Measurements from ENCODE around the gene SPRYD7. TPM values are rescaled to one million over a fixed set of nuclear protein-coding genes. Genes with fewer than 3 reads are reported as not detected.
A peak's percentile ranks its signal among the peaks of the same experiment; 100 is the strongest.

Gene SPRYD7
- total and polyA plus RNA-seq, 2 of the 8 experiments (the other 6 are each of a cell fraction or from before 2014, with no cell fraction given) = 1.1 to 3.1 TPM

DNA sequence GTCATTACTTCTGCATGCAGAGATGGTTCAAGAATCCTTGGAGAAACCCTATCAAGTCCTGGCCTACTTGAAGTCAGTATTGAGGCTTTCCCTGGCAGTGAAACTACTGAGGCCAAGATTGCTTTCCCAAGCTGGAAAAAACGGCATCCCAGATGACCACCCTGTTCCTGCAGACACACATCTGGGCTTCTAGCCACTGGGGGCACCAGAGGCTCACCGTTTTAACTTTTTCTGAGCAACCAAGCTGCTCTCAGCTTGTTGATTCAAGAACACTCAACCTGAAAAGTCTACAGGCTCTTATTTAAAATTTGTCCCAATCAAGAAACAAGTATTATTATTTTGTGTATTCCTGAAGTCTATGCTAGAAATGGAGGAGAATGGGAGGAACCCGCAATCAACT, 66.6 kb downstream of the SPRYD7 start:
- H4K91ac ChIP-seq (replicated peaks; ENCODE audit: insufficient read length, low read length) = no peak overlapping the region
- ChIA-PET POLR2A (ENCODE audit: partially characterized antibody) (interaction anchor here (0.7 kb wide), 1 partner anchor 74 kb away, joined by 3 read pairs; no protein-coding TSS in a partner anchor), CTCF (ENCODE audit: partially characterized antibody) (interaction anchor here (0.7 to 2.3 kb wide), 23 partner anchors 10 to 1200 kb away, joined by 3 to 16 read pairs (median 3); no protein-coding TSS in a partner anchor)
- H3K23ac ChIP-seq (ENCODE audit: insufficient read length) = no peak overlapping the region
- H3K36me3 ChIP-seq (ENCODE audit: control insufficient read depth in 2 of 4, insufficient read depth in 4 of 4, low read length in 3 of 4) = no peaks in the 10 kb centered on the region
- H3K18ac ChIP-seq (ENCODE audit: extremely low read depth, low read length) = no peak overlapping the region
- H3K4me2 ChIP-seq (ENCODE audit: insufficient read depth in 1 of 2, low read depth in 2 of 2, low read length in 2 of 2) = no peak overlapping the region
- peak; percentile 23 to 55 for DNase-seq (ENCODE audit: low read depth in 1 of 2, low spot score in 2 of 2)
- no peak overlapping the region for H2BK5ac ChIP-seq (ENCODE audit: low read depth, low read length)
- no peak overlapping the region for H3K9ac ChIP-seq (replicated peaks in 1 of 4; ENCODE audit: extremely low read depth in 1 of 4, low read depth in 3 of 4, low read length in 3 of 4)
- no peak overlapping the region for H3K56ac ChIP-seq (replicated peaks; ENCODE audit: insufficient read length, low read depth, low read length)
- H4K8ac ChIP-seq (ENCODE audit: extremely low read depth, insufficient read depth, low read length) = no peak overlapping the region
- H3K79me1 ChIP-seq (ENCODE audit: low read depth, low read length) = no peaks in the 10 kb centered on the region
- no peak overlapping the region for H3K14ac ChIP-seq (ENCODE audit: insufficient read length)
- no peak overlapping the region for H3K27ac ChIP-seq (ENCODE audit: low read depth, low read length)
- no peak for TF ChIP-seq CHD1 (IDR thresholded peaks at IDR 0.05; ENCODE audit: low read depth, low read length)
- TF ChIP-seq, protein P1, sequence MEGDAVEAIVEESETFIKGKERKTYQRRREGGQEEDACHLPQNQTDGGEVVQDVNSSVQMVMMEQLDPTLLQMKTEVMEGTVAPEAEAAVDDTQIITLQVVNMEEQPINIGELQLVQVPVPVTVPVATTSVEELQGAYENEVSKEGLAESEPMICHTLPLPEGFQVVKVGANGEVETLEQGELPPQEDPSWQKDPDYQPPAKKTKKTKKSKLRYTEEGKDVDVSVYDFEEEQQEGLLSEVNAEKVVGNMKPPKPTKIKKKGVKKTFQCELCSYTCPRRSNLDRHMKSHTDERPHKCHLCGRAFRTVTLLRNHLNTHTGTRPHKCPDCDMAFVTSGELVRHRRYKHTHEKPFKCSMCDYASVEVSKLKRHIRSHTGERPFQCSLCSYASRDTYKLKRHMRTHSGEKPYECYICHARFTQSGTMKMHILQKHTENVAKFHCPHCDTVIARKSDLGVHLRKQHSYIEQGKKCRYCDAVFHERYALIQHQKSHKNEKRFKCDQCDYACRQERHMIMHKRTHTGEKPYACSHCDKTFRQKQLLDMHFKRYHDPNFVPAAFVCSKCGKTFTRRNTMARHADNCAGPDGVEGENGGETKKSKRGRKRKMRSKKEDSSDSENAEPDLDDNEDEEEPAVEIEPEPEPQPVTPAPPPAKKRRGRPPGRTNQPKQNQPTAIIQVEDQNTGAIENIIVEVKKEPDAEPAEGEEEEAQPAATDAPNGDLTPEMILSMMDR (IDR thresholded peaks at IDR 0.05; ENCODE audit: control extremely low read depth in 1 of 3, insufficient read depth in 1 of 3, low read depth in 1 of 3, low read length in 3 of 3) = peak; percentile 56 to 76 (median 62)
- TF ChIP-seq RAD21 (IDR thresholded peaks at IDR 0.05 in 1 of 2, conservative IDR thresholded peaks at IDR 0.05 in 1 of 2; ENCODE audit: low read depth in 2 of 2, low read length in 2 of 2) = peak; percentile 70 to 77
- no peak for TF ChIP-seq ZNF274 (IDR thresholded peaks at IDR 0.05; ENCODE audit: borderline replicate concordance, extremely low read depth, low read length)
- H2BK20ac ChIP-seq (ENCODE audit: low read length) = no peak overlapping the region
- no peak overlapping the region for H2BK120ac ChIP-seq (replicated peaks; ENCODE audit: low read depth, low read length)
- no peak overlapping the region for H2BK12ac ChIP-seq (ENCODE audit: low read depth, low read length)
- peak overlapping the region; percentile 68; the same call in 1 of the 2 replicates for H2AFZ ChIP-seq (ENCODE audit: low read length)
- H4K5ac ChIP-seq (ENCODE audit: insufficient read length, low read depth, low read length) = no peak overlapping the region
- no peaks in the 10 kb centered on the region for H3K23me2 ChIP-seq (ENCODE audit: low read depth, low read length)
- no peaks in the 10 kb centered on the region for H3K79me2 ChIP-seq (ENCODE audit: control insufficient read depth in 1 of 2, insufficient read depth in 2 of 2, low read length in 2 of 2)
- no peaks in the 10 kb centered on the region for H3K27me3 ChIP-seq (replicated peaks in 1 of 4; ENCODE audit: control insufficient read depth in 3 of 4, extremely low read depth in 1 of 4, insufficient read depth in 3 of 4, low read length in 3 of 4)
- FAIRE-seq = peak; percentile 80
- WGBS, 2 experiments (ENCODE audit: extremely low coverage in 1 of 2, insufficient coverage in 1 of 2, insufficient read length in 1 of 2, insufficient replicate concordance in 2 of 2, low coverage in 1 of 2, low lambda C conversion rate in 2 of 2, missing lambda C conversion rate in 1 of 2) = 69% methylated on average over 3 of the region's 3 CpGs; no CpG with 5 or more reads in 1 of the 2 experiments
- no peak overlapping the region for H2BK15ac ChIP-seq (ENCODE audit: low read length)
- no peak overlapping the region for H3K4ac ChIP-seq (replicated peaks; ENCODE audit: insufficient read length, low read depth, low read length)
- H3K4me1 ChIP-seq (replicated peaks in 1 of 4; ENCODE audit: control insufficient read depth in 3 of 4, insufficient read depth in 4 of 4, low read length in 3 of 4) = no peaks in the 10 kb centered on the region
- H3K4me3 ChIP-seq (ENCODE audit: extremely low read depth in 1 of 4, insufficient read depth in 2 of 4, low read depth in 3 of 4, low read length in 4 of 4) = no peak overlapping the region
- H3K9me3 ChIP-seq (ENCODE audit: insufficient read depth in 2 of 2, low read depth in 1 of 2, low read length in 1 of 2) = peaks cover 7 to 12% of the 10 kb centered on the region in 2 experiments; a peak in 3 of 4 replicates
- H2AK5ac ChIP-seq (ENCODE audit: low read depth, low read length) = no peak overlapping the region
- H4K20me1 ChIP-seq (replicated peaks in 1 of 2; ENCODE audit: control insufficient read depth in 1 of 2, insufficient read depth in 2 of 2, low read length in 2 of 2) = no peaks in the 10 kb centered on the region

Measured in H1 (cell line).